GM21528 (cell line): ENCODE measurements around the gene TACR2.
A peak's percentile ranks its signal among the peaks of the same experiment; 100 is the strongest.

Source experiments
- ATAC-seq: cut with Tn5 transposase; IDR thresholded peaks from one replicate; pipeline ENCODE4 v1.9.1; 2021; ENCODE audit warnings: mild to moderate bottlenecking, moderate library complexity; ENCODE audit not compliant: unreplicated experiment, low FRiP score

Gene TACR2

DNA sequence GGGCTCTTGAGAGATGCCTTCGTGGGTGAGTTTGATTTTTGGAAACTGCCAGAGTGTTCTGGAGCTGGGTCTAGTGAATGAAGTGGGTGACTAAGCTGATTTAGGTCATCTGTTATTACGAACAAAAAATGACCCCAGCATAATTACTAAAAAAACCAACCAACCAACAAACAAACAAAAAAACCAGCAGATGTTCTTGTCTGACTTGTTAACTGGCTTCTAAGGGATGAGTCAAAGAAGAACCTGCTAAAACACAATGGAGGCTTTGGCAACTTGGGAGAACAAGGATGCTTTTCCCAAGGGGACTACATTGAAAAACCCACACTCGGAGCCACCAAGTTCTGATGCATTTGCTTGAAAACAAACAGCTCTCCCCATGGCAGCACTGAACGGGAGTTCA, 11.5 kb downstream of the TACR2 start:
- ATAC-seq, result no peak

DNA sequence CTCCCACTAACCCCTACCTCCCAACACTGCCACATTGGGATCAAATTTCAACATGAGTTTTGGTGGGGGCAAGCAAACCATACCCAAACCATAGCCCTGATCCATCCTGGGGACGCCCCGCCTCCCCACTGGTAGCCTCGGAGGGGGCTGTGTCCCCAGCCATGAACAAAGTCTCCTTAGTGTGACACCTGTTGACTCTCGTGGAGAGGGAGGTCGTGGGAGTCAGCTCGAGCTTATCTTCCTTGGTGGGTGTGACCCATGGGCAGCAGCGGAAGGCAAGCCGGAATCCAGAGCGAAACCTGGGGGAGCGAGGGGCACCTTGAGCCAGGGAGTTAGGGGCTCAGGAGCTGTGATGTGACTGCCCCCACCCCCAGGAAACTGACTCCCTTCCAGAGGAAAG, 11.9 kb downstream of the TACR2 start:
- no peak for ATAC-seq

DNA sequence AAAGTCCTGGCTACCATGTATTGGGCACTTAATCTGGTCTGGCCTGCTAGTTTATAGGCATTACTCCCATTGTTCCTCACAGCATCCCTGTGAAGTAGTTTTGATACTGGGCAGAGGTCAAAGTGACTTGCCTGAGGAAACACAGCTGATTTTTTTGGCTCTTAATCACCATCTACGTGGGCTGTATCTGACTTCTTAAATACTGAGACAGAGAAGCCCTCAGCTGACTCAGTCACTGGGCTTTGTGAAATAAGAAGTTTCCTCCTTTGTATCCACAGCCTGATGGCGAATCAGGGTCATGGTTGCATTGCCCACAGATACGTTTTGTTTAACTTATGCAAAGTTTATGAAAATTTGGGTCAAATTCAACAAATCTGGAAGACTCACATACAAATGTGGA, 13.2 kb downstream of the TACR2 start:
- ATAC-seq, result no peak

DNA sequence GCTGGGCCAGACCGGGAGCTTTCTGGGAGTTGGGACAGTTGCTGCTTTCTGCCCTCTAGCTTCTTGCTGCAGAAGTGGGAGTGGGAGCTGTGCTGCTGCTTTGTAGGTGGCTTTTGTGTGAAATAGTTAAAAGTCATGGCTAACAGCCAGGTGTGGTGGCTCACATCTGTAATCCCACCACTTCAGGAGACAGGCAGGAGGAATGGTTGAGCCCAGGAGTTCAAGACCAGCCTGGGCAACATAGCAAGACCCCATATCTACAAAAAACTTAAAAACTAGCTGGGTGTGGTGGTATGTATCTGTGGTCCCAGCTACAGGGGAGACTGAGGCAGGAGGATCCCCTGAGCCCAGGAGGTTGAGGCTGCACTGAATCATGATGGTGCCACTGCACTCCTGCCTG, 13.7 kb downstream of the TACR2 start:
- no peak for ATAC-seq

DNA sequence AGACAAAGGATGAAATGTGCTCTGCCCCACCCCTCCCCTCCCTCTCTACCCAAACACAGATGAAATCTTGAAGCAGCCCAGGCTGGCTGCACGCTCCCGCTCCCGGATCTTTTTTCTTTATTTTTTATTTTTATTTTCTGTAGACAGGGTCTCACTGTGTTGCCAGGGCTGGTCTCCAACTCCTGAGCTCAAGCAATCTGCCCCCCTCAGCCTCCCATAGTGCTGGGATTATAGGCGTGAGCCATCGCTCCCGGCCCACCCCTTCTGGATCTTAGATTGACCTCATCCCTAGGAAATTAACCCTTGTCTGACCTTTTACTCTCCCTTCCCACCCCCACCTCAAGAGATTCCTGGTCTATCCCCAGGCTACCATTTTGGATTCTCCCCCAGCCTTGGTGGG, 14.3 kb downstream of the TACR2 start:
- ATAC-seq, result no peak

DNA sequence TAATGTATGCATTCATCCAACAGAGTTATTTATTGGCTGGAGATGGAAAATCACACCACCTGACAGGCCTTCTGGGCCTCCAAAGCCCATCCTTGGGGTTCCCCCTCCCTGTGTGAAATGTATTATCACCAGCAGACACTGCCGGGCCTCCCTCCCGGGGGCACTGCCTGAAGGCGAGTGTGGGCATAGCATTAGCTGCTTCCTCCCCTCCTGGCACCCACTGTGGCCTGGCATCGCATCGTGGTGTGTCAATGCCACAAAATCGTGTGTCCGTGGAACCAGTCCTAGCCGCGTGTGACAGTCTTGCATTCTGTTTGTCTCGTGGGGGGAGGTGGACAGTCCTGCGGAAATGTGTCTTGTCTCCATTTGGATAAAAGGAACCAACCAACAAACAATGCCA, 15.3 kb downstream of the TACR2 start:
- no peak for ATAC-seq

DNA sequence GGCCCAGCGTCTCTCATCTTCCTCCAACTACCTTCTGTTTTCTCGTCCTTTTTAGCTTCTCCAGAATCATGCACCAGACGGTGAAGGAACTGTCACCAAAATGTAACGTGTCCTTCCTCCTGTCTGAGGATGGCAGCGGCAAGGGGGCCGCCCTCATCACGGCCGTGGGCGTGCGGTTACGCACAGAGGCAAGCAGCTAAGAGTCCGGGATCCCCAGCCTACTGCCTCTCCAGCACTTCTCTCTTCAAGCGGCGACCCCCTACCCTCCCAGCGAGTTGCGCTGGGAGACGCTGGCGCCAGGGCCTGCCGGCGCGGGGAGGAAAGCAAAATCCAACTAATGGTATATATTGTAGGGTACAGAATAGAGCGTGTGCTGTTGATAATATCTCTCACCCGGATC, 15.8 kb downstream of the TACR2 start:
- ATAC-seq, result no peak

DNA sequence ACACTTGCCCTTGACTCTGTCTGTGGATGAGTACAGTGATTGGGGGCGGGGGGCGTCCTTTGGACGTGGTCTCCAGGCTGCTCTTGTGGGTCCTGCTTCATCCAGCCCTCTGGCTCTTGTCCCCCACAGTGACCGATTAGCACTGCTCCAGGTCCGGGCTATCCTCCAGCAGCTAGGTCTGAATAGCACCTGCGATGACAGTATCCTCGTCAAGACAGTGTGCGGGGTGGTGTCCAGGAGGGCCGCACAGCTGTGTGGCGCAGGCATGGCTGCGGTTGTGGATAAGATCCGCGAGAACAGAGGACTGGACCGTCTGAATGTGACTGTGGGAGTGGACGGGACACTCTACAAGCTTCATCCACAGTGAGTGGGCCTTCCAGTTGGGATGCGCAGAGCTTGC, 18.3 kb downstream of the TACR2 start:
- ATAC-seq, result no peak

DNA sequence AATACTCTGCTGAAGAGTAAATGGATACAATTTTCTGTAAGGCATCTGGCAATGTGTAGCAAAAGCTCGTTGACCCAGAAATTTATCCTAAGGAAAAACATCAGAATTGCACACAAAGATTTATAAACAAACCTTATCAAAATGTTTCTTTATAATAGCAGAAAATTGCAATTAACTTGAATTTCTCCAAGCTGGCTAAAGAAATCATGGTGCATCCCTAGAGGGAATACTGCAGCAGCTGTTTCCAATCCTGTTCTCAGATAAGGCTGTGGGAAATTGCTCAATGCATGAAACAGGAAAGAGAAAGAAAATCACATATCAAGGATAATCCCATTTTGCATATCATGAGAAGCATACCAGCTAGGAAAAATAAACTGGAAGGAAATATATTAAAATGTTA, 18.7 kb downstream of the TACR2 start:
- no peak for ATAC-seq

DNA sequence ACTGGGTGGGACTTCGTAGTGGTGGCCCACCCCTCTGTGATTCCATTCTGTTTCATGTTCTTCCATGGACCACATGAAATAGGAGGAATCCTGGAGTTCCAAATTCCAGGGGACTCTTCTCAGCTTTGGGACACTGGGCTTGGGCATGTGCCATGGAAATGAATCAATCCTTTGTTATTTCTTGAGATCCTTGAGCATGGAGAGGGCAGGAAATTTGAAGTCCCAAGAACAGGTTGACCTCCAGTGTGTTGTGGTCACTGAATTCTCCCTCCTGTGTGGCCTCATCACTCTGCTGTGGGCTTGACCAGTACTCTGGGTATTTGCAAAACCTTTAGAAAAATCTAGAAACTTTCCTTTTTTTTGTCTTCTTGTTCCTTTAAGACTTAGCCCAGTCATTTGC, 22.7 kb downstream of the TACR2 start:
- no peak for ATAC-seq

DNA sequence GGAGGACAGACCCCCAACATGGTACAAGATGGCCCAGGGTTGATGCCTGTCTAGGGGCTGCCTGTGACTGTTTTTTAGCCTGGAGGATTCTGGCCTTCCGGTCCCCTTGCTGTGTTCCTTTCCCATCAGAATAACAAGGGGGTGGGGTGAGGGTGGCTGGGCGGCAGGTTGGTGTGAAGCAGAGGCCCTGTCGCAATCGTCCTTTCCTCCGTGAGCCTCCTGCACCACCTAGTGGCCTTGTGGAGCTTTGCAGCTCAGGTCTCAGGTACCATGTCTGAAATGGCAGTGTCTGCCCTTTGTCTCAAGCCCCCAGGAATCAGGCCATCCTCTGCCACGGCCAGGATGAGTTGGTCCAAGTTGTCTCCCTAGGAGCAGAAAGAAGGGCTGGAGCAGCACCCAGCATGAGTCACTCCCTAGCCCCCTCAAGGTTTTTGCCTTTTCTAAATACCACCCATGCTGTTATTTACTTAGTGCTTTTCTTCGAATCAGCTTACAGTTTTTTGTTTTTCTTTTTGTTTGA, 24.2 kb downstream of the TACR2 start:
- ATAC-seq, result peak; percentile 80

DNA sequence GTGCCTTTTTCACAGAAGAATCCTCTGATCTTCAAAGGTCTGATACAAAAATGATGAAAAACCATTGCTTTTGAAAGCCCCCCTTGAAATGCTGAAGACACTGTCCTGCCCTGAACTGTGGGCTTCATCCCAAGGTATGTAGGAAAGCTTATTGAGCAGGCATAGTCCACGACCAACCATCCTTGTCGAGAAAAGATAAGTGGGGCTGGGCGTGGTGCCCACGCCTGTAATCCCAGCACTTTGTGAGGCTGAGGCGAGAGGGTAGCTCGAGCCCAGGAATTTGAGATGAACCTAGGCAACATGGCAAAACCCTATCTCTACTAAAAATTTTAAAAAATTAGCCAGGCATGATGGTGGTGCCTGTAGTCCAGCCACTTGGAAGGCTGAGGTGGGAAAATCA, 25.6 kb downstream of the TACR2 start:
- no peak for ATAC-seq

DNA sequence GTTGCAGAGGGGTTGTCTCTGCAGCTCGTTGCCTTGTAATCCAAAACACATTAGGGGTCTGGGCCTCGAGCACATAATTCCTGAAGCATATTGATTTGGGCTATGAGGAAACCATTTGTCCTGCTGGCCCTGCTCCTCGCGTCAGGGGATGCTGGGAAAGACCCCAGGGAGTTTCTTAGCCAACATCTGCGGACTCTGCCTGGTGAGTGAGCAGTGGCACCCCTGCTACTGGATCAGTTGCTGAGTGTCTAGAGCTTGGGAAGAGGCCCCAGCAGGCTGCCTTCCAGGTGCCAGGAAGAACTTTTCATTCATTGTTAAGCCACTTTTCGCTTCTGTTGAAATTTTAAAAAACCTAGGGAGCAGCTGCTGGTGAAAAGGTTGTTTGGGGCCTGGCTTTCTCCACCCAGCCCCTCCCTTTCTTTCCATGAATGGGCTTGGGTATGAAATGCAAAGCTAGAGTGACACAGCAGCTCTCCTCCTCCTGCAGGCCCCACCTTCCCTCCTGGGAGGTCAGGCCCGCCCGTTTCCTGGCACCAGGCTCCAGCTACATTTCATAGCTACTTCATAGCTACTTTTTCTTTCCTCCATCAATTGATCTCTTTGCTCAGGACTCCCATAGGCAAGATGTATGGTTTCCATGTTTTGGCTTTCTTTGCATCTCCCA, 26.8 kb downstream of the TACR2 start:
- no peak for ATAC-seq

DNA sequence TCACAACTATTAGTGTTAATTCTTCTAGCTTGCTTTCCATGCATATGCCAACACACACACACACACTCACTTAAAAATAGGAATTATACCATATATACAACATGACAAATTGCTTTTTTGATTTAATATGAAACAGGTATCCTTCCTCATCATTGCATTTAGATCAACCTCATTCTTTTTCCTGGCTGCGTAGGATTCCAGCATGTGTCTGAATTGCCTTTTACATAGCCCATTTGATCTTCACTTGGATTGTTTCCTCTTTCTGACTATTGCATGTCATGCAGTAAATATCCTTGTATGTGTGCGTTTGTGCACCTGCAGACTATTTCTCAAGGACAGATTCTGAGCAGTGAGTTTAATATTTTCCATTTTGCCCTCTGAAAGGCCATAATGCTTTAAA, 28.2 kb downstream of the TACR2 start:
- no peak for ATAC-seq

DNA sequence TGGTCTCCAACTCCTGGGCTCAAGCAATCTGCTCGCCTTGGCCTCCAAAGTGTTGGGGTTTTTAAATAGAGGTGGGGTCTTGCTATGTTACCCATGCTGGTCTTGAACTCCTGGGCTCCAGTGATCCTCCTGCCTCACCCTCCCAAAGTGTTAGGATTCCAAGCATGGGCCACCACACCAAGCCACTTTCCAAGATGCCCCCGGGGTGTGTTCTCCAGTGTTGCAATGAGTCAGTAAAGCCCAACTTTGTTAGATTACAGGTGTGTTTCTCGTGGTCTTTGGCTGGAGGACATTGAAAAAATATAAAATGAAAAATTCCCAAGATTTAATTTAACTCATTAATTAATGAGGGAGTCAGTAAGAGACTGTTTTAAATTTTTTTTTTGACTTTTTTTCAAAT, 29.2 kb downstream of the TACR2 start:
- ATAC-seq, result no peak

DNA sequence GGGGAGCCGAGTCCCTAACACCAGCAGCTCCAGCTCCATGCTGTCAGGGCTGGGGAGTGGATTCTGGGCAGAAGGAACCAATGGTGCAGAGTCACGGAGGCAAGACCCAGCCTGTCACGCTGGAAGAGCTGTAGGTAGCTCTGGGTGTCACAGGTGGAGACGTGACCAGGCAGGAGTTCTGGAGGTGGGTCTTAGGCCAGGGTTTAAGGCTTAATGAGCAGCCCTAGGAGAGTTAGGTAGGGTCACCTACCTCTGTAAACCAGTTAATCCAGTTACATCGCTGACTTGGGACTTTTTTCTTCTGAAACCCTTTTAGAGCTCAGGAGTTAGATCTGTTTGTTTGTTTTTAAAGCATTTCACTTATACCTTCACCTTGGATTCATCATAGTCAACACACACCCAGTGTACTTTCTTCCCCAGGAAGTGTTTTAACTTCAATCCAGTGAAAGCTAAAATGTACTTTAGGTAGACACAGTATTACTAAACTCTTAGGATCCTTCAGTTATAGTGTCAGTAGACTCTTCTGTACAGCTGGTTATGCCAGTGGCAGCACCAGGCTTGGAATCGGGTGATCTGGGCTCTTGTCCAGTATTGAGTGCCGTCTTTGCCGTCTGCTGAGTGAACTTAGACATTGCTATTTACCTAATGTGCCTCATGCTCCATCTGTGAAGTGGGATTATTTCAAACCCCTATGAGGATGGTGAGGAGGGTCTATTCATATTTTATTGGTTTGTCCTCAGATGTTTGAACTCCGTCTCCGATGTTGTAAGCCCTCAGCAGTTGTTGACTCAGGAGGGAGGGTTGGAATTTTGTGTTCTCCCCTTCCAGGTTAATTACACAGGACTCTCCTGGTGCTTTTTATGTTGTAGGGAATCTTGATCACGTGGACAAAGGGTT, 31.0 kb downstream of the TACR2 start:
- ATAC-seq, result no peak

DNA sequence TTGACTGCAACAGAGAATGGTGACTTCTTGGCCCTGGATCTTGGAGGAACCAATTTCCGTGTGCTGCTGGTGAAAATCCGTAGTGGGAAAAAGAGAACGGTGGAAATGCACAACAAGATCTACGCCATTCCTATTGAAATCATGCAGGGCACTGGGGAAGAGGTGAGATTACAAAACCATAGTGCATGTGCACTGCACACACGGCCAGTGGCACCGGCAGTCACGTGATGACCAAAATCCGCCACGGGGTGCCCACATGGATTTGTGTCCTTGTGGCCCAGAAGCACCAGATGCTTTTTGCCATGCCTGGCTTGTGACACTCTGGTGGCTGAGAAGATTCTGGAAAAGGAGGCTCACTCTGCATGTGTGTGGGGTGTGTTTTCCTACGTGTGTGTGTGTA, 32.4 kb downstream of the TACR2 start:
- ATAC-seq, result no peak

DNA sequence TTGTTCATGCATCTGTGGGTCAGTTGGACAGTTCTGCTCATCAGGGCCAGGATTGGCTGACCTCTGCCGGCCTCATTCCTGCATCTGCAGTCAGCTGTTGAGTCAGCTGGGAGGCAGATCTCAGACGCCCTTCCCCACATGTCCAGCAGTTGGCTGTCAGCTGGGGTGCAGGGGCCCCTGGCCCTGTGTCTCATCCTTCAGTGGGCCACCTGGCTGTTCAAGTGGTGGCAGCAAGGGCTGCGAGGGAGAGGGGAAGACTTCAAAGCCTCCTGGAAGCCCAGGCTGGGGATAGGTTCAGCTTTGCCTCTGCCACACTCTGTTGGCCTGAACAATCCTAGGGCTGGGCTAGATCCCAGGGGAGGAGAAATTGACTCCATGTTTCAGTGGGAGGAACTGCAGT, 33.2 kb downstream of the TACR2 start:
- no peak for ATAC-seq

DNA sequence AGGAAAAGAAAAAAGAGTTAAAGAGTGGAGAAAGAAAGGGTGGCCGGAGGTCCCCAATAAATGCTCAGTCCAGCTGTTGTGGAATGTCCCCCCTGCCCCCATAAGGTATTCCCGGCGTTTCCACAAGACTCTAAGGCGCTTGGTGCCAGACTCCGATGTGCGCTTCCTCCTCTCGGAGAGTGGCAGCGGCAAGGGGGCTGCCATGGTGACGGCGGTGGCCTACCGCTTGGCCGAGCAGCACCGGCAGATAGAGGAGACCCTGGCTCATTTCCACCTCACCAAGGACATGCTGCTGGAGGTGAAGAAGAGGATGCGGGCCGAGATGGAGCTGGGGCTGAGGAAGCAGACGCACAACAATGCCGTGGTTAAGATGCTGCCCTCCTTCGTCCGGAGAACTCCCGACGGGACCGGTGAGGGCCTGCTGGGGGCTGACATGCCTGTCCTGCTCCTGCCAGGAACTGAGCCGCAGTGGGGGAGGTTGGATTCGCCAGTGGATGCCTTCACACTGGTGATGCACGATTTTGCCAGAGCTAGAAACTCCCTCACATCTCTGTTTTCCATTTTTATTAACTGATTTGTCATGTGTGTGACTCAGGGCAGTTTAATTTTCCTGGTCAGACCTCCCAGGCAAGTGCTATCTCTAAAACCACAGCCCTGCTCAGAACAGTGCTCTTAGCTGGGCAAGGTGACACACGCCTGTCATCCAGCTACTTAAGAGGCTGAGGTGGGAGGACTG, 34.2 kb downstream of the TACR2 start:
- ATAC-seq, result no peak

DNA sequence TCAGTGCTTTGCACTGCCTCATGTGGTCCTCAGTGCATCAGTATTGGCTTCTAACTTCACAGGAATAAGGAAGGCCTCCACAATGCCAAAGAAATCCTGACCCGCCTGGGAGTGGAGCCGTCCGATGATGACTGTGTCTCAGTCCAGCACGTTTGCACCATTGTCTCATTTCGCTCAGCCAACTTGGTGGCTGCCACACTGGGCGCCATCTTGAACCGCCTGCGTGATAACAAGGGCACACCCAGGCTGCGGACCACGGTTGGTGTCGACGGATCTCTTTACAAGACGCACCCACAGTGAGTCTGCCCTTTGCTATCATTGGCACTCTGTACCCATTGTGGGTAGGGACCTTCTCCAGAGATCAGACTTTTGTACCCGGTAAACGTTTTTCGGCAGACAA, 36.9 kb downstream of the TACR2 start:
- ATAC-seq, result no peak

DNA sequence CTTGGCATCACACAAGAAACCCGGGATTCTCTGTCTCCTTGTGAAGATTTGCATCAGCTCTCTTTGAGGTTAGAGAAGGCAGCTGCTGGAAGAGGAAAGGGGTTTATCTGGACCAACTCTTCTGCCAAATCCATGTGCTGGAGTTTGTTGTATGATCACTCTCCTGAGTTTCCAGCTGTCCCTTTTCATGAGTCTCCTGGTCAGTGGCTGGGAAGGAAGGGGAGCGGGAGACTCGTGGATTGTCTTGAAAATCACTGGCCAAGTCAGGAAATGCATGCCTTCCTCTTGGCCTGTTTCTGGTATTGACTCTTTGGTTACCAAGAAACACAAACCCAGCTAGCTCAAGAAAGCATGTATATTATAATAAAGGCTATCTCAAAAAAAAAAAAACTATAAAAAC, 38.8 kb downstream of the TACR2 start:
- ATAC-seq, result no peak
